NB4 (cell line): ENCODE measurements around the gene OR2AG2.
A peak's percentile ranks its signal among the peaks of the same experiment; 100 is the strongest.

ENCODE experiments used
- MYC ChIP-seq: IDR thresholded peaks from 2 replicates; pipeline ENCODE4 v1.6.1; 2011; ENCODE audit warnings: low read depth, low read length
- POLR2A ChIP-seq: IDR thresholded peaks from 2 replicates; pipeline ENCODE4 v1.6.1; 2011; ENCODE audit warnings: mild to moderate bottlenecking; ENCODE audit not compliant: insufficient read length; ENCODE audit errors: extremely low read depth
- TF ChIP-seq, protein P1 (sequence below): IDR thresholded peaks from one replicate; pipeline ENCODE4 v1.5.1; 2012; ENCODE audit warnings: low read depth, low read length
- TF ChIP-seq, protein P2 (sequence below): IDR thresholded peaks from 2 replicates; pipeline ENCODE4 v1.6.1; 2011; ENCODE audit warnings: low read depth, low read length

- TF ChIP-seq, protein P1, sequence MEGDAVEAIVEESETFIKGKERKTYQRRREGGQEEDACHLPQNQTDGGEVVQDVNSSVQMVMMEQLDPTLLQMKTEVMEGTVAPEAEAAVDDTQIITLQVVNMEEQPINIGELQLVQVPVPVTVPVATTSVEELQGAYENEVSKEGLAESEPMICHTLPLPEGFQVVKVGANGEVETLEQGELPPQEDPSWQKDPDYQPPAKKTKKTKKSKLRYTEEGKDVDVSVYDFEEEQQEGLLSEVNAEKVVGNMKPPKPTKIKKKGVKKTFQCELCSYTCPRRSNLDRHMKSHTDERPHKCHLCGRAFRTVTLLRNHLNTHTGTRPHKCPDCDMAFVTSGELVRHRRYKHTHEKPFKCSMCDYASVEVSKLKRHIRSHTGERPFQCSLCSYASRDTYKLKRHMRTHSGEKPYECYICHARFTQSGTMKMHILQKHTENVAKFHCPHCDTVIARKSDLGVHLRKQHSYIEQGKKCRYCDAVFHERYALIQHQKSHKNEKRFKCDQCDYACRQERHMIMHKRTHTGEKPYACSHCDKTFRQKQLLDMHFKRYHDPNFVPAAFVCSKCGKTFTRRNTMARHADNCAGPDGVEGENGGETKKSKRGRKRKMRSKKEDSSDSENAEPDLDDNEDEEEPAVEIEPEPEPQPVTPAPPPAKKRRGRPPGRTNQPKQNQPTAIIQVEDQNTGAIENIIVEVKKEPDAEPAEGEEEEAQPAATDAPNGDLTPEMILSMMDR, result peak; percentile 88
- TF ChIP-seq POLR2A (no peak), MYC (no peak)
- TF ChIP-seq, protein P2, sequence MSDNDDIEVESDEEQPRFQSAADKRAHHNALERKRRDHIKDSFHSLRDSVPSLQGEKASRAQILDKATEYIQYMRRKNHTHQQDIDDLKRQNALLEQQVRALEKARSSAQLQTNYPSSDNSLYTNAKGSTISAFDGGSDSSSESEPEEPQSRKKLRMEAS, result no peak
These were observed 16.3 kb downstream of the OR2AG2 start for GRCh38 chr11:6755303-6755952.
